Left ventricle myocardium inferior (tissue), 1 donor: Measurements from ENCODE around the gene COPS7A. TPM values are rescaled to one million over a fixed set of nuclear protein-coding genes. Genes with fewer than 3 reads are reported as not detected.

Source experiments
- DNase-seq: peaks from one replicate; pipeline ENCODE4 v3.0.0-alpha.2; 2020
- H3K27ac ChIP-seq: fragments of 200-600 bp; replicated peaks from 2 replicates; pipeline ENCODE4 v1.8.0; 2021
- H3K27me3 ChIP-seq: fragments of 200-600 bp; 2 replicates; pipeline ENCODE4 v1.8.0; 2021; ENCODE audit warnings: low read depth
- H3K36me3 ChIP-seq: fragments of 200-600 bp; 2 replicates; pipeline ENCODE4 v1.8.0; 2021
- H3K4me1 ChIP-seq: fragments of 200-600 bp; 2 replicates; pipeline ENCODE4 v1.8.0; 2021
- H3K4me3 ChIP-seq: fragments of 200-600 bp; 2 replicates; pipeline ENCODE4 v1.8.0; 2021; ENCODE audit warnings: mild to moderate bottlenecking, moderate library complexity
- H3K9me3 ChIP-seq: fragments of 200-600 bp; replicated peaks from 2 replicates; pipeline ENCODE4 v1.8.0; 2021
- intact Hi-C: fragments of 100-400 bp; cut with micrococcal nuclease; formaldehyde crosslinking; loops from one replicate; pipeline ENCODE4 v1.11.0; 2022
- total RNA-seq: library from RNA; stranded (reverse); fragmentation: NEBNext Ultra II Directional; extraction: Animal tissue kit (Norgen Biotek cat#: 25700); gene quantifications from one replicate; pipeline ENCODE4 v1.2.1, GENCODE V29; 2021
- TF ChIP-seq, protein P1 (sequence below): fragments of 200-600 bp; IDR thresholded peaks from 2 replicates; pipeline ENCODE4 v1.8.0; 2021; ENCODE audit warnings: antibody characterized with exemption, mild to moderate bottlenecking, borderline replicate concordance
- donor health status: DM: no; HTN: yes; CAD: no; lungs with severe emphysema.

The COPS7A gene
- total RNA-seq, 1 donor from 2014 or later, result 73.2 TPM

DNA sequence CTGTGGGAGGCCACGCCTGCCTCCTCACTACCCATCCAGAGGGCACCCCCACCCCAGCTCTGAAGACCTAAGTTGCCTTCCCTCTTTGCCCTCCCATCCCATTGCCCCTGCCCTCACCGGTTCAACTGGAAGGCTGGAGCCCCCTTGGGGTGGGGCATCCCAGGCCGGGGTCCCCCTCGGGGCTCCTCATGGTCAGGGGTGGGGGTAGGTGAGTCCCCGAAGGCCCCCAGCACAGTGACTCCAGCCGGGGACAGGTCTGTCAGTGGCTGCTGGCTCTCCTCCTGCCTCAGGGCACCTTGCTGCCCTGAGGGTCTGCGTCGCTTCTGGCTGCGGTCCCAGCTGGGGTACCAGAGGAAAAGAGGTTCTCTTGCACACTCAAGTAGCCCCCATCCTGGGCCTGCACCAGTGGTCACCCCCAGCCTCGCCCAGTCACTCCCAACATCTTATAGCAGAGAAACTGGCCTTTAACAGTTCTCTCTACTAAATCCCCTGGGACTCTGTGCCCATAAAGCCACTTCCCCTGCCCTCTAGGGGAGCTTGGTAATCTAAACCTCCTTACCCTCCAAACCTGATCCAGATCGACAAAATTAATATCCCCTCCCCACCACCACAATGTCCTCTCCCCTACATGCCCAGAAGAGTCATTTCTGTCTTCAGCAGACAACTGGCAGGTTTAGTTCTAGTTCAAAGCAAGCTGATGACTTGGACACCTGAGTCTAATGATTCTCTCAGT lies 28.4 kb upstream of the COPS7A start:
- Histone ChIP-seq H3K4me1 (peaks cover 19% of the 10 kb centered on the region), H3K36me3 (no peaks in the 10 kb centered on the region), H3K4me3 (no peak overlapping the region), H3K27me3 (peaks cover 55% of the 10 kb centered on the region), H3K27ac (no peak overlapping the region), H3K9me3 (no peaks in the 10 kb centered on the region)
- no peak for DNase-seq
- TF ChIP-seq, protein P1, sequence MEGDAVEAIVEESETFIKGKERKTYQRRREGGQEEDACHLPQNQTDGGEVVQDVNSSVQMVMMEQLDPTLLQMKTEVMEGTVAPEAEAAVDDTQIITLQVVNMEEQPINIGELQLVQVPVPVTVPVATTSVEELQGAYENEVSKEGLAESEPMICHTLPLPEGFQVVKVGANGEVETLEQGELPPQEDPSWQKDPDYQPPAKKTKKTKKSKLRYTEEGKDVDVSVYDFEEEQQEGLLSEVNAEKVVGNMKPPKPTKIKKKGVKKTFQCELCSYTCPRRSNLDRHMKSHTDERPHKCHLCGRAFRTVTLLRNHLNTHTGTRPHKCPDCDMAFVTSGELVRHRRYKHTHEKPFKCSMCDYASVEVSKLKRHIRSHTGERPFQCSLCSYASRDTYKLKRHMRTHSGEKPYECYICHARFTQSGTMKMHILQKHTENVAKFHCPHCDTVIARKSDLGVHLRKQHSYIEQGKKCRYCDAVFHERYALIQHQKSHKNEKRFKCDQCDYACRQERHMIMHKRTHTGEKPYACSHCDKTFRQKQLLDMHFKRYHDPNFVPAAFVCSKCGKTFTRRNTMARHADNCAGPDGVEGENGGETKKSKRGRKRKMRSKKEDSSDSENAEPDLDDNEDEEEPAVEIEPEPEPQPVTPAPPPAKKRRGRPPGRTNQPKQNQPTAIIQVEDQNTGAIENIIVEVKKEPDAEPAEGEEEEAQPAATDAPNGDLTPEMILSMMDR, result no peak
- intact Hi-C loops, result no loop called here

GRCh38 chr12:6696690-6697583 lies 26.9 kb upstream of the COPS7A start:
- Histone ChIP-seq H3K27ac (no peak overlapping the region), H3K4me3 (no peak overlapping the region), H3K4me1 (peaks cover 14% of the 10 kb centered on the region), H3K27me3 (peaks cover 69% of the 10 kb centered on the region), H3K36me3 (no peaks in the 10 kb centered on the region), H3K9me3 (no peaks in the 10 kb centered on the region)
- intact Hi-C loops, result no loop called here
- TF ChIP-seq, protein P1, result no peak
- DNase-seq, result no peak

GRCh38 chr12:6697584-6698351 lies 26.1 kb upstream of the COPS7A start:
- Histone ChIP-seq H3K36me3 (no peaks in the 10 kb centered on the region), H3K9me3 (no peaks in the 10 kb centered on the region), H3K27me3 (peaks cover 78% of the 10 kb centered on the region), H3K4me3 (no peak overlapping the region), H3K4me1 (peaks cover 14% of the 10 kb centered on the region), H3K27ac (no peak overlapping the region)
- no peak for DNase-seq
- TF ChIP-seq, protein P1, result peak; percentile 56
- intact Hi-C loops, result no loop called here

DNA sequence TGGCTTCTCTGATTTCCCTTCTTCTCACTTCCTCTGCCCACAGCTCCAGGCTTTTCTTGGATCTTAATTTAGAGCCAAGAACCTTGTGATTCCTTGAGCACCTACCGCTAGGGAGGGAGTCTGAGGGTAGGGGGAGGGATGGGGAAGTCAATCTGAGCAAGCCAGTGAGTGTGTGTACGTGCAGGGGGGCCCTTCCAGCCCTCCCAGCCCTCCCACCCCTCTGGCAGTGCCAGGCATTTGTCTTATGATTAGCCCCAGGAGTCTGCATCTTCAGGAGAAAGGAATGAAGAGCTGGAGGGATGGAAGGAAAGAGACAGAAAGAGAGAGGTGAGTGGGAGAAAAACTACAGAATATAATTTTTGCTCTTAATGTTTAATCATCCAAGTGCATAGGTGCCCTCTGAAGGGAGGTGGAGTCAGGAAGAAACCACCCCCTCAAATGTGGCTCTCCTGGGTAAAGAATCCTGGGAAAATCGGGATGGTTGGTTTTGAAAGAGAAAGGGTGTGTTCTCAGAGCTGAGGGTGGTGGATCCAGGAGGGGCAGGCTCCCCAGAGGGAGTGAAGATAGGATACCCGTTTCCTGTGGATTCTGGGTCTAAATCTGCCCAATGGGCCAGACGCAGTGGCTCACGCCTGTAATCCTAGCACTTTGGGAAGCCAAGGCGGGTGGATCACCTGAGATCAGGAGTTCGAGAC lies 25.3 kb upstream of the COPS7A start:
- H3K9me3 ChIP-seq, result no peaks in the 10 kb centered on the region
- no peaks in the 10 kb centered on the region for H3K36me3 ChIP-seq
- no peak overlapping the region for H3K27ac ChIP-seq
- TF ChIP-seq, protein P1, result no peak
- peaks cover 85% of the 10 kb centered on the region for H3K27me3 ChIP-seq
- H3K4me1 ChIP-seq, result peaks cover 14% of the 10 kb centered on the region
- H3K4me3 ChIP-seq, result no peak overlapping the region
- no peak for DNase-seq
- intact Hi-C loops, result no loop called here
